GM12874 (cell line): ENCODE results near the gene BARHL2.

Experiments
- CTCF ChIP-seq: IDR thresholded peaks from 2 replicates; pipeline ENCODE4 v1.5.1; 2011; ENCODE audit warnings: low read depth, mild to moderate bottlenecking, control low read depth, low read length, moderate library complexity; ENCODE audit not compliant: insufficient read depth

BARHL2 gene

GRCh38 chr1:90718411-90719329 lies 1.6 kb upstream of the BARHL2 start:
- TF ChIP-seq CTCF, result no peak

- no peak for TF ChIP-seq CTCF
These were observed 736 bp upstream of the BARHL2 start for GRCh38 chr1:90717665-90718410.

- no peak for TF ChIP-seq CTCF
These were observed 208 bp upstream of the BARHL2 start for GRCh38 chr1:90717356-90717664.

- no peak for TF ChIP-seq CTCF
These were observed 905 bp downstream of the BARHL2 start for GRCh38 chr1:90716243-90716551.

GRCh38 chr1:90715309-90715708 lies 1.8 kb downstream of the BARHL2 start:
- no peak for TF ChIP-seq CTCF

GRCh38 chr1:90714521-90714951 lies 2.6 kb downstream of the BARHL2 start:
- TF ChIP-seq CTCF, result no peak

- TF ChIP-seq CTCF, result no peak
These were observed 3.2 kb downstream of the BARHL2 start for GRCh38 chr1:90713741-90714509.
